K562 (cell line): ENCODE results near the gene PHYKPL. TPM values are rescaled to one million over a fixed set of nuclear protein-coding genes. Genes with fewer than 3 reads are reported as not detected.

ENCODE experiments used
- ATAC-seq: fragments of 200-7000 bp; cut with Tn5 transposase; 3 replicates; pipeline ENCODE4 v1.9.1; 2020; ENCODE audit warnings: moderate library complexity
- BruUV-seq: library from RNA; stranded (reverse); fragments of 400-500 nt; replicated peaks from 2 replicates; lab custom pipeline; 2021; lab: Mats Ljungman, UMichigan
- CTCF ChIA-PET: fragments of 300-600 bp; formaldehyde crosslinking; extraction: SDS; loops from one replicate; lab custom pipeline; 2021; ENCODE audit warnings: low intra/inter-chr PET ratio; lab: Yijun Ruan, JAX
- POLR2A ChIA-PET: fragments of 300-600, 350-650 bp; sonication (Branson Sonifier 250); formaldehyde crosslinking; extraction: SDS; loops from one replicate; lab custom pipeline; 2021; ENCODE audit warnings: antibody characterized with exemption, inconsistent platforms; lab: Yijun Ruan, JAX
- DNase-seq, 4 experiments: peaks; one replicate each; pipeline versions ENCODE4 v3.0.0 to v3.0.0-alpha.2; 2011 to 2018; ENCODE audit warnings: low spot score in 3 of 4, mixed read lengths in 3 of 4; ENCODE audit errors: extremely low read depth in 1 of 4
- FAIRE-seq: peaks from 2 replicates; lab custom pipeline; 2011; peaks lifted over from hg19 to GRCh38; lab: Jason Lieb, UNC
- H2AFZ ChIP-seq: 2 replicates; pipeline ENCODE4 v1.6.0; 2011; ENCODE audit warnings: low read depth, low read length, control low read depth, inconsistent platforms
- H3K27ac ChIP-seq: fragments of 200-600 bp; 3 replicates; pipeline ENCODE4 v1.8.0; 2011; ENCODE audit warnings: low read depth, mild to moderate bottlenecking, control low read depth, inconsistent platforms, low read length, moderate library complexity, mixed read lengths; ENCODE audit errors: extremely low read depth
- H3K27me3 ChIP-seq, 2 experiments: fragments of 300-600 bp in 1 of 2; 2 replicates in 1 of 2; 3 replicates in 1 of 2; pipeline versions ENCODE4 v1.6.0 to v1.8.0; 2011; ENCODE audit warnings: inconsistent platforms in 2 of 2, low read length in 2 of 2, mild to moderate bottlenecking in 1 of 2, mixed read lengths in 1 of 2, moderate library complexity in 1 of 2; ENCODE audit not compliant: control insufficient read depth in 2 of 2, insufficient read depth in 2 of 2
- H3K36me3 ChIP-seq: fragments of 300-600 bp; 3 replicates; pipeline ENCODE4 v1.8.0; 2011; ENCODE audit warnings: mild to moderate bottlenecking, low read length, inconsistent platforms; ENCODE audit not compliant: control insufficient read depth, insufficient read depth
- H3K4me1 ChIP-seq, 2 experiments: fragments of 200-600 bp in 1 of 2; replicated peaks in 1 of 2; 2 replicates in 1 of 2; 3 replicates in 1 of 2; pipeline versions ENCODE4 v1.5.1 to v1.8.0; 2011; ENCODE audit warnings: inconsistent platforms in 2 of 2, low read length in 2 of 2, mild to moderate bottlenecking in 1 of 2, mixed read lengths in 1 of 2, moderate library complexity in 1 of 2; ENCODE audit not compliant: control insufficient read depth in 2 of 2, insufficient read depth in 2 of 2
- H3K4me2 ChIP-seq: 2 replicates; pipeline ENCODE4 v1.6.1; 2011; ENCODE audit warnings: low read length, control low read depth, inconsistent platforms, mixed read lengths; ENCODE audit not compliant: insufficient read depth
- H3K4me3 ChIP-seq: fragments of 200-600 bp; sonication (generic), shearing (Covaris generic); 2 replicates; pipeline ENCODE4 v1.5.1; 2016; ENCODE audit warnings: control low read depth, inconsistent platforms
- H3K79me2 ChIP-seq: fragments of 200-600 bp; 3 replicates; pipeline ENCODE4 v1.8.0; 2011; ENCODE audit warnings: low read length, inconsistent platforms; ENCODE audit not compliant: control insufficient read depth, insufficient read depth
- H3K9ac ChIP-seq, 2 experiments: 2 replicates each; pipeline versions ENCODE4 v1.6.0 to v1.6.1; 2011; ENCODE audit warnings: low read depth in 2 of 2, low read length in 2 of 2, control low read depth in 1 of 2, inconsistent platforms in 1 of 2, mild to moderate bottlenecking in 1 of 2, mixed read lengths in 1 of 2; ENCODE audit not compliant: insufficient read depth in 1 of 2
- H3K9me1 ChIP-seq: one replicate; pipeline ENCODE4 v1.6.0; 2011; ENCODE audit warnings: inconsistent platforms, mild to moderate bottlenecking, low read length, moderate library complexity; ENCODE audit not compliant: control insufficient read depth, insufficient read depth
- H3K9me3 ChIP-seq: replicated peaks from 2 replicates; pipeline ENCODE4 v1.5.1; 2011; ENCODE audit warnings: low read depth, low read length, inconsistent platforms; ENCODE audit not compliant: control insufficient read depth, insufficient read depth
- H4K20me1 ChIP-seq: replicated peaks from 2 replicates; pipeline ENCODE4 v1.6.1; 2011; ENCODE audit warnings: low read length, inconsistent platforms, mixed read lengths; ENCODE audit not compliant: control insufficient read depth, insufficient read depth
- ATF1 ChIP-seq, 2 experiments: fragments of 450-650 bp in 1 of 2; IDR thresholded peaks; 2 replicates each; pipeline ENCODE4 v1.6.1; 2016; ENCODE audit warnings: missing compliant biosample characterization in 1 of 2, missing genetic modification characterization in 1 of 2
- ETV1 ChIP-seq: fragments of 450-650 bp; conservative IDR thresholded peaks from 2 replicates; pipeline ENCODE4 v1.6.1; 2016; ENCODE audit warnings: missing genetic modification characterization, control low read depth, low read depth, missing compliant biosample characterization
- GATAD2A ChIP-seq: fragments of 450-650 bp; IDR thresholded peaks from 2 replicates; pipeline ENCODE4 v1.6.1; 2017
- KLF6 ChIP-seq: fragments of 250-450 bp; sonication (Bioruptor Pico); IDR thresholded peaks from 2 replicates; pipeline ENCODE4 v1.4.0; 2020; ENCODE audit warnings: mild to moderate bottlenecking, moderate library complexity, borderline replicate concordance
- MBD2 ChIP-seq: sonication (generic); IDR thresholded peaks from 2 replicates; pipeline ENCODE4 v1.6.1; 2016; ENCODE audit warnings: low read depth, borderline replicate concordance
- NFATC3 ChIP-seq: fragments of 450-650 bp; IDR thresholded peaks from 2 replicates; pipeline ENCODE4 v1.6.1; 2017; ENCODE audit warnings: mild to moderate bottlenecking
- SMAD2 ChIP-seq: fragments of 150-350 bp; IDR thresholded peaks from 2 replicates; pipeline ENCODE4 v1.6.1; 2014; ENCODE audit warnings: low read depth, mild to moderate bottlenecking, low read length
- ZNF354B ChIP-seq: fragments of 250-450 bp; sonication (Bioruptor Pico); IDR thresholded peaks from 2 replicates; pipeline ENCODE4 v1.4.0; 2020
- ZNF586 ChIP-seq: fragments of 450-650 bp; formaldehyde crosslinking; conservative IDR thresholded peaks from 2 replicates; pipeline ENCODE4 v1.4.0; 2020; ENCODE audit warnings: mild to moderate bottlenecking, moderate library complexity
- ZNF668 ChIP-seq: fragments of 250-450 bp; sonication (Bioruptor Pico); IDR thresholded peaks from 2 replicates; pipeline ENCODE4 v1.8.0; 2022; ENCODE audit warnings: mild to moderate bottlenecking, inconsistent platforms
- WGBS: fragments of 100-300 bp; shearing (Covaris generic); methylation state at CpG from one replicate; pipeline ENCODE4 v1.1.6; 2016; ENCODE audit warnings: low coverage, mixed read lengths; ENCODE audit not compliant: insufficient coverage; ENCODE audit errors: missing lambda C conversion rate; 5-methylcytosine and 5-hydroxymethylcytosine counted together
- in situ Hi-C: fragments of 300-500 bp; cut with MboI; formaldehyde crosslinking; loops from 4 replicates; pipeline ENCODE4 v1.15.0; 2018; ENCODE audit warnings: inconsistent platforms, mixed read lengths
- intact Hi-C: fragments of 100-400 bp; cut with micrococcal nuclease; formaldehyde crosslinking; loops from 2 replicates; pipeline ENCODE4 v1.14.2; 2022
- polyA plus RNA-seq, 8 experiments: library from polyadenylated mRNA; depleted of rRNA in 4 of 8; stranded (reverse) in 5 of 8; unstranded in 3 of 8; fragments of >200 nt; fragmentation: Nextera tagmentation in 2 of 8; fragmentation: Illumina TruSeq in 1 of 8; extraction: Ambion mirVana in 2 of 8; extraction: Trizol in 1 of 8; gene quantifications; 2 replicates each; pipeline versions ENCODE4 v1.2.1 to v1.2.3, GENCODE V29; 2011 to 2014; ENCODE audit warnings: inconsistent platforms in 1 of 8, missing spikeins in 1 of 8
- total RNA-seq, 7 experiments: library from RNA; depleted of rRNA in 6 of 7; stranded (reverse); fragments of >200 nt in 6 of 7; fragmentation: Illumina TruSeq in 2 of 7; extraction: Trizol in 2 of 7; gene quantifications; 2 replicates each; pipeline versions ENCODE4 v1.2.1 to v1.2.3, GENCODE V29; 2011 to 2021; ENCODE audit warnings: low replicate concordance in 1 of 7
- TF ChIP-seq, protein P1 (sequence below): fragments of 450-650 bp; IDR thresholded peaks from one replicate; pipeline ENCODE4 v1.6.1; 2018; ENCODE audit warnings: mild to moderate bottlenecking, moderate library complexity; ENCODE audit not compliant: partially characterized antibody
- TF ChIP-seq, protein P2 (sequence below), 2 experiments: fragments of 450-650 bp; formaldehyde crosslinking in 1 of 2; IDR thresholded peaks; 2 replicates each; pipeline versions ENCODE4 v1.4.0 to v1.6.1; 2014 to 2020; ENCODE audit warnings: mild to moderate bottlenecking in 2 of 2, borderline replicate concordance in 1 of 2, low read depth in 1 of 2
- TF ChIP-seq, protein P3 (sequence below): fragments of 450-650 bp; formaldehyde crosslinking; IDR thresholded peaks from 2 replicates; pipeline ENCODE4 v1.4.0; 2022; ENCODE audit warnings: mild to moderate bottlenecking, moderate library complexity

Gene PHYKPL
- total and polyA plus RNA-seq, 9 of the 15 experiments (the other 6 are each of a cell fraction or from before 2014, with no cell fraction given) = 4.7 to 34.7 (median 18.6) TPM

DNA sequence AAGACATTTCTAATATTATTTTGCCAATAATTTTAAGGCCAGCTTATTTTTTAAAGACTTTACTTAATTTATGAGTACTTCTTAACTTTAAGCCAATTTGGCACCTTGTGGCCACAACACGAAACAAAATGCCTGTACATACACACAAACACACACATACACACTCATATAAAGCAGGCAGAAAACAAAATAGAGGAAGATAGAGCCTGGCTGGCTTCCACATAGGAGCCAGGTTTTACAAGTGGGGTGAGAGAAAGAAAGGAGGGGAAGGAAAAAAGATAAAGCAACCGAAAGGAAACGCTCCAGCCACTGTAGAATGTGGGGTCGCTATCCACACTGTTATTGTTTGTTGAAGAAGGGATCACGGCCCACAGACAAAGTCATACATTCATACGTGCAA lies 55.8 kb downstream of the PHYKPL start:
- no TSS peak for BruUV-seq
- no peak overlapping the region for H3K4me3 ChIP-seq
- H4K20me1 ChIP-seq = no peaks in the 10 kb centered on the region
- ChIA-PET POLR2A (interaction anchor here (1.1 to 1.5 kb wide), 3 partner anchors 27 to 29 kb away, joined by 3 to 4 read pairs (median 4); partner anchors contain the start of gene HNRNPAB), CTCF (no interaction called here)
- H3K4me1 ChIP-seq = peaks cover 5 to 8% of the 10 kb centered on the region in 2 experiments; a peak in 4 of 5 replicates
- H3K9me3 ChIP-seq = 0 out of 2 replicates have a peak, but pooled peaks cover 2% of the 10 kb centered on the region
- no peaks in the 10 kb centered on the region for H3K36me3 ChIP-seq
- intact Hi-C loops = no loop called here
- no peak overlapping the region for H3K9ac ChIP-seq
- H3K9me1 ChIP-seq = no peaks in the 10 kb centered on the region
- H3K79me2 ChIP-seq = no peaks in the 10 kb centered on the region
- DNase-seq (no peak), FAIRE-seq (no peak), ATAC-seq (no peak)
- H2AFZ ChIP-seq = peak overlapping the region; percentile 68
- H3K27ac ChIP-seq = no peak overlapping the region
- no peaks in the 10 kb centered on the region for H3K27me3 ChIP-seq
- 19% methylated on average over 6 of the region's 6 CpGs for WGBS
- TF ChIP-seq ZNF354B (no peak), NFATC3 (no peak), ZNF668 (CRISPR knock-in tag) (no peak), ZNF586 (CRISPR knock-in tag) (no peak), KLF6 (CRISPR knock-in tag) (no peak), ETV1 (tag) (no peak), GATAD2A (no peak), MBD2 (no peak), ATF1 (CRISPR knock-in tag; IDR thresholded peaks at IDR 0.05) (no peak), ATF1 (tag; IDR thresholded peaks at IDR 0.05) (no peak), SMAD2 (no peak)
- TF ChIP-seq, protein P1, sequence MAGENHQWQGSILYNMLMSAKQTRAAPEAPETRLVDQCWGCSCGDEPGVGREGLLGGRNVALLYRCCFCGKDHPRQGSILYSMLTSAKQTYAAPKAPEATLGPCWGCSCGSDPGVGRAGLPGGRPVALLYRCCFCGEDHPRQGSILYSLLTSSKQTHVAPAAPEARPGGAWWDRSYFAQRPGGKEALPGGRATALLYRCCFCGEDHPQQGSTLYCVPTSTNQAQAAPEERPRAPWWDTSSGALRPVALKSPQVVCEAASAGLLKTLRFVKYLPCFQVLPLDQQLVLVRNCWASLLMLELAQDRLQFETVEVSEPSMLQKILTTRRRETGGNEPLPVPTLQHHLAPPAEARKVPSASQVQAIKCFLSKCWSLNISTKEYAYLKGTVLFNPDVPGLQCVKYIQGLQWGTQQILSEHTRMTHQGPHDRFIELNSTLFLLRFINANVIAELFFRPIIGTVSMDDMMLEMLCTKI = no peak
- TF ChIP-seq, protein P2, sequence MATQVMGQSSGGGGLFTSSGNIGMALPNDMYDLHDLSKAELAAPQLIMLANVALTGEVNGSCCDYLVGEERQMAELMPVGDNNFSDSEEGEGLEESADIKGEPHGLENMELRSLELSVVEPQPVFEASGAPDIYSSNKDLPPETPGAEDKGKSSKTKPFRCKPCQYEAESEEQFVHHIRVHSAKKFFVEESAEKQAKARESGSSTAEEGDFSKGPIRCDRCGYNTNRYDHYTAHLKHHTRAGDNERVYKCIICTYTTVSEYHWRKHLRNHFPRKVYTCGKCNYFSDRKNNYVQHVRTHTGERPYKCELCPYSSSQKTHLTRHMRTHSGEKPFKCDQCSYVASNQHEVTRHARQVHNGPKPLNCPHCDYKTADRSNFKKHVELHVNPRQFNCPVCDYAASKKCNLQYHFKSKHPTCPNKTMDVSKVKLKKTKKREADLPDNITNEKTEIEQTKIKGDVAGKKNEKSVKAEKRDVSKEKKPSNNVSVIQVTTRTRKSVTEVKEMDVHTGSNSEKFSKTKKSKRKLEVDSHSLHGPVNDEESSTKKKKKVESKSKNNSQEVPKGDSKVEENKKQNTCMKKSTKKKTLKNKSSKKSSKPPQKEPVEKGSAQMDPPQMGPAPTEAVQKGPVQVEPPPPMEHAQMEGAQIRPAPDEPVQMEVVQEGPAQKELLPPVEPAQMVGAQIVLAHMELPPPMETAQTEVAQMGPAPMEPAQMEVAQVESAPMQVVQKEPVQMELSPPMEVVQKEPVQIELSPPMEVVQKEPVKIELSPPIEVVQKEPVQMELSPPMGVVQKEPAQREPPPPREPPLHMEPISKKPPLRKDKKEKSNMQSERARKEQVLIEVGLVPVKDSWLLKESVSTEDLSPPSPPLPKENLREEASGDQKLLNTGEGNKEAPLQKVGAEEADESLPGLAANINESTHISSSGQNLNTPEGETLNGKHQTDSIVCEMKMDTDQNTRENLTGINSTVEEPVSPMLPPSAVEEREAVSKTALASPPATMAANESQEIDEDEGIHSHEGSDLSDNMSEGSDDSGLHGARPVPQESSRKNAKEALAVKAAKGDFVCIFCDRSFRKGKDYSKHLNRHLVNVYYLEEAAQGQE (IDR thresholded peaks at IDR 0.05; ENCODE audit: borderline replicate concordance) = no peak
- TF ChIP-seq, protein P2 (CRISPR knock-in tag; IDR thresholded peaks at IDR 0.05; ENCODE audit: low read depth) = no peak
- TF ChIP-seq, protein P3, sequence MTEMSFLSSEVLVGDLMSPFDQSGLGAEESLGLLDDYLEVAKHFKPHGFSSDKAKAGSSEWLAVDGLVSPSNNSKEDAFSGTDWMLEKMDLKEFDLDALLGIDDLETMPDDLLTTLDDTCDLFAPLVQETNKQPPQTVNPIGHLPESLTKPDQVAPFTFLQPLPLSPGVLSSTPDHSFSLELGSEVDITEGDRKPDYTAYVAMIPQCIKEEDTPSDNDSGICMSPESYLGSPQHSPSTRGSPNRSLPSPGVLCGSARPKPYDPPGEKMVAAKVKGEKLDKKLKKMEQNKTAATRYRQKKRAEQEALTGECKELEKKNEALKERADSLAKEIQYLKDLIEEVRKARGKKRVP (CRISPR knock-in tag) = no peak
- no peak overlapping the region for H3K4me2 ChIP-seq
- in situ Hi-C loops = no loop called here
